ENCODE results near the gene PLEKHG4.

The PLEKHG4 gene

GRCh38 chr16:67246081-67246755 lies 33.1 kb upstream of the PLEKHG4 start:
- no peak for FAIRE-seq

GRCh38 chr16:67246756-67247191 lies 32.6 kb upstream of the PLEKHG4 start:
- no peak for FAIRE-seq

GRCh38 chr16:67247192-67248072 lies 31.9 kb upstream of the PLEKHG4 start, which contains the start of gene FHOD1:
TSS of gene FHOD1 (minus strand) at chr16:67247481. CDS start at chr16:67247410, 71 bp downstream.
- FAIRE-seq = no peak

GRCh38 chr16:67248073-67248400 lies 31.3 kb upstream of the PLEKHG4 start:
- FAIRE-seq = no peak

GRCh38 chr16:67248401-67249177 lies 30.7 kb upstream of the PLEKHG4 start, which contains the start of gene SLC9A5:
TSS of gene SLC9A5 (plus strand) at chr16:67248979. CDS start at chr16:67249015, 36 bp downstream.
- no peak for FAIRE-seq

GRCh38 chr16:67249178-67250044 lies 29.9 kb upstream of the PLEKHG4 start:
- FAIRE-seq = no peak

GRCh38 chr16:67250045-67250327 lies 29.3 kb upstream of the PLEKHG4 start:
- no peak for FAIRE-seq

- FAIRE-seq = no peak
These were observed 26.5 kb upstream of the PLEKHG4 start for GRCh38 chr16:67252609-67253497.

- FAIRE-seq = no peak
These were observed 24.4 kb upstream of the PLEKHG4 start for GRCh38 chr16:67254801-67255552.

GRCh38 chr16:67255553-67256221 lies 23.6 kb upstream of the PLEKHG4 start:
- FAIRE-seq = no peak

- FAIRE-seq = no peak
These were observed 22.6 kb upstream of the PLEKHG4 start for GRCh38 chr16:67256701-67257230.

GRCh38 chr16:67257486-67258160 lies 21.7 kb upstream of the PLEKHG4 start:
- FAIRE-seq = no peak

- no peak for FAIRE-seq
These were observed 21.0 kb upstream of the PLEKHG4 start for GRCh38 chr16:67258161-67258835.

- no peak for FAIRE-seq
These were observed 19.6 kb upstream of the PLEKHG4 start for GRCh38 chr16:67259705-67260104.

GRCh38 chr16:67260426-67261063 lies 18.8 kb upstream of the PLEKHG4 start:
- FAIRE-seq = no peak

GRCh38 chr16:67263201-67263600 lies 16.1 kb upstream of the PLEKHG4 start:
- FAIRE-seq = no peak

GRCh38 chr16:67264277-67264676 lies 15.1 kb upstream of the PLEKHG4 start:
- FAIRE-seq = no peak

GRCh38 chr16:67264866-67265265 lies 14.5 kb upstream of the PLEKHG4 start:
- no peak for FAIRE-seq
